Pancreas (tissue), 10 donors: Measurements from ENCODE around the gene MTUS2. TPM values are rescaled to one million over a fixed set of nuclear protein-coding genes. Genes with fewer than 3 reads are reported as not detected.

Experiments used
- ATAC-seq, 4 donors: fragments of 200-7000 bp; cut with Tn5 transposase; one replicate each; pipeline versions ENCODE4 v1.8.0 to v1.9.1; 2020; ENCODE audit warnings: mild to moderate bottlenecking in 4 of 4, moderate library complexity in 4 of 4
- DNase-seq, 6 donors: peaks; one replicate each; pipeline ENCODE4 v3.0.0-alpha.2; 2020
- FAIRE-seq: peaks from 2 replicates; lab custom pipeline; 2012; peaks lifted over from hg19 to GRCh38; lab: Jason Lieb, UNC
- H3K27ac ChIP-seq, 4 donors: fragments of 200-600 bp; sonication (generic); 1 replicate in 3 of 4; 2 replicates in 1 of 4; pipeline versions ENCODE4 v1.5.0 to v1.8.0; 2020
- H3K27me3 ChIP-seq, 4 donors: fragments of 200-600 bp; one replicate each; pipeline ENCODE4 v1.8.0; 2021
- H3K36me3 ChIP-seq, 3 donors: fragments of 200-600 bp; sonication (generic) in 1 of 3; one replicate each; pipeline versions ENCODE4 v1.5.0 to v1.8.0; 2020 to 2021
- H3K4me1 ChIP-seq, 3 donors: fragments of 200-600 bp; one replicate each; pipeline ENCODE4 v1.8.0; 2021
- H3K4me3 ChIP-seq, 4 donors: fragments of 200-600 bp; sonication (generic) in 2 of 4; one replicate each; pipeline versions ENCODE4 v1.5.0 to v1.8.0; 2020 to 2021
- H3K9me3 ChIP-seq, 4 donors: fragments of 200-600 bp; one replicate each; pipeline ENCODE4 v1.8.0; 2021
- WGBS, 2 donors: extraction: QIAGEN DNeasy Blood & Tissue Kit; methylation state at CpG; one replicate each; pipeline ENCODE4 v1.1.7; 2013; 5-methylcytosine and 5-hydroxymethylcytosine counted together
- intact Hi-C, 3 donors: fragments of 100-400 bp; cut with DNase I; formaldehyde crosslinking; loops; one replicate each; pipeline versions ENCODE4 v1.11.1 to v1.14.2; 2022
- polyA plus RNA-seq, 2 donors: library from polyadenylated mRNA; stranded (reverse); fragments of 200-250 nt; gene quantifications; one replicate each; pipeline ENCODE4 v1.2.3, GENCODE V29; 2013
- total RNA-seq, 6 donors: library from RNA; stranded (reverse); fragmentation: NEBNext Ultra II Directional in 4 of 6; extraction: Animal tissue kit (Norgen Biotek cat#: 25700) in 4 of 6; gene quantifications; one replicate each; pipeline versions ENCODE4 v1.2.1 to v1.2.4, GENCODE V29; 2021 to 2023
- TF ChIP-seq, protein P1 (sequence below), 4 donors: fragments of 200-600 bp; sonication (generic) in 3 of 4; IDR thresholded peaks; one replicate each; pipeline versions ENCODE4 v1.5.0 to v1.8.0; 2021; ENCODE audit warnings: antibody characterized with exemption in 4 of 4
- donor health status: healthy with polysubstance abuse.
- donor health status: DM: no; HTN: no; CAD: no; lungs with moderate emphysema.
- donor health status: DM: no; HTN: no; CAD: no.
- donor health status: control.
- donor health status: control.
- donor health status: Bipolar disorder and iron deficiency.
- donor health status: DM: yes; HTN: yes; CAD: no.
- donor health status: DM: no; HTN: no; CAD: no.
- donor health status: DM: no; HTN: no; CAD: no.
- donor health status: DM: yes; HTN: yes; CAD: no.

Gene MTUS2
- total and polyA plus RNA-seq, 8 donors = 2.2 to 9.0 (median 4.8) TPM

DNA sequence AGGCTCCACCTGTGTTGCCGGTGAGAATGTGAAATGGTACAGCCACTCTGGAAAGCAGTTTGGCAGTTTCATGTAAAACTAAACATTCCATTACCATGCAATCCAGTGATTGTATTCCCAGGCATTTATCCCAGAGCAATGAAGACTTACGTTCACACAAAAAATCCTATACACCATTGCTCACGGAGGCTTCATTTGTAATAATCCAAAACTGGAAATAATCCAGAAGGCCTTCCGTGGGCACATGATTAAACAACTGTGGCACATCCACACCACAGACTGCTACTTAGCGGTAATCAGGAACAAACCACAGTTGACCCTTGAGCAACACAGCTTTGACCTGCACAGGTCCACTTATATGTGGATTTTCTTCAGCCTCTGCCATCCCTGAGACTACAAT, 339.7 kb downstream of the MTUS2 start:
- H3K4me1 ChIP-seq = no peaks in the 10 kb centered on the region
- H3K27ac ChIP-seq = no peak overlapping the region
- no peak for ATAC-seq
- no peak for FAIRE-seq
- TF ChIP-seq, protein P1, sequence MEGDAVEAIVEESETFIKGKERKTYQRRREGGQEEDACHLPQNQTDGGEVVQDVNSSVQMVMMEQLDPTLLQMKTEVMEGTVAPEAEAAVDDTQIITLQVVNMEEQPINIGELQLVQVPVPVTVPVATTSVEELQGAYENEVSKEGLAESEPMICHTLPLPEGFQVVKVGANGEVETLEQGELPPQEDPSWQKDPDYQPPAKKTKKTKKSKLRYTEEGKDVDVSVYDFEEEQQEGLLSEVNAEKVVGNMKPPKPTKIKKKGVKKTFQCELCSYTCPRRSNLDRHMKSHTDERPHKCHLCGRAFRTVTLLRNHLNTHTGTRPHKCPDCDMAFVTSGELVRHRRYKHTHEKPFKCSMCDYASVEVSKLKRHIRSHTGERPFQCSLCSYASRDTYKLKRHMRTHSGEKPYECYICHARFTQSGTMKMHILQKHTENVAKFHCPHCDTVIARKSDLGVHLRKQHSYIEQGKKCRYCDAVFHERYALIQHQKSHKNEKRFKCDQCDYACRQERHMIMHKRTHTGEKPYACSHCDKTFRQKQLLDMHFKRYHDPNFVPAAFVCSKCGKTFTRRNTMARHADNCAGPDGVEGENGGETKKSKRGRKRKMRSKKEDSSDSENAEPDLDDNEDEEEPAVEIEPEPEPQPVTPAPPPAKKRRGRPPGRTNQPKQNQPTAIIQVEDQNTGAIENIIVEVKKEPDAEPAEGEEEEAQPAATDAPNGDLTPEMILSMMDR (IDR thresholded peaks at IDR 0.05) = no peak
- H3K4me3 ChIP-seq = no peak overlapping the region
- intact Hi-C loops = no loop called here
- 81 to 88% methylated on average over 5 of the region's 5 CpGs for WGBS, 2 donors
- no peaks in the 10 kb centered on the region for H3K9me3 ChIP-seq
- no peak for DNase-seq
- no peaks in the 10 kb centered on the region for H3K27me3 ChIP-seq
- no peaks in the 10 kb centered on the region for H3K36me3 ChIP-seq

DNA sequence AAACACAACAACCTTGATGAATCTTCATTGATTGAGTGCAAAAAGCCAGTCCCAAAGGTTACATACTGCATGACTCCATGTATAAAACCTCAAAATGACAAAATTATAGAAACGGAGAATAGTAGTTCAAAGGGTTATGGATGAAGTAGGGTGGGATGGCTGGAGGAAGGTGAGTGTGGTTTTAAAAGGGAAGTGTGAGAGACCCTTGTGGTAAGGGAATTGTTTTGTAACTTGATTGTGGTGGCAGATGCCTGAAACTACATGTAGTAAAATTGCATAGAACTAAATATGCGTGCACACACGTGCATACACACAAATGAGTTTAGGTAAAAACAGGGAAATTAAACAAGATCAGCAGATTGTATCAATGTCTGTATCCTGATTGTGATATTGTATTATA, 340.7 kb downstream of the MTUS2 start:
- Histone ChIP-seq H3K27me3 (no peaks in the 10 kb centered on the region), H3K36me3 (no peaks in the 10 kb centered on the region), H3K4me3 (no peak overlapping the region), H3K27ac (no peak overlapping the region), H3K4me1 (no peaks in the 10 kb centered on the region), H3K9me3 (no peaks in the 10 kb centered on the region)
- intact Hi-C loops = no loop called here
- no peak for DNase-seq
- no peak for FAIRE-seq
- ATAC-seq = no peak
- TF ChIP-seq, protein P1 (IDR thresholded peaks at IDR 0.05) = no peak
- 68 to 70% methylated on average over 3 of the region's 3 CpGs for WGBS, 2 donors

DNA sequence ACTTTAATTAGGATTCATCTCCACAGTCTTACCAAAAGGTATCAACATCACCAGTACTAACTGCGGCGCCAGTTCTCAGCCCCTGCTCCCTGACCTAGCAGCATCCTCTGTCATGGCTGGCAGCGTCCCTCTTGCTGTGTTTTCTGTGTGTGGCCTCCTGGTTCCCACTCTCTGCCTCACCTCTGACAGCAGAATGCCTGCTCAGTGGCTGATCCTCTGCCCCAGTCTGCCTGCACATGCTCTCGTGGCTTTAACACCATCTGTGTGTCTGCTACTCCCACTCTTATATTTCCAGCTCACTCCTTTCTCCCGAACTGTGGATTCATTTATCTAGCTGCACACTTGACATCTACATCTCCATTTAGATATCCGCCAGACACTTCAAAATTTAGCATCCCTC, 341.5 kb downstream of the MTUS2 start:
- FAIRE-seq (no peak), ATAC-seq (no peak), DNase-seq (no peak)
- intact Hi-C loops = no loop called here
- Histone ChIP-seq H3K36me3 (no peaks in the 10 kb centered on the region), H3K27ac (no peak overlapping the region), H3K27me3 (no peaks in the 10 kb centered on the region), H3K4me3 (no peak overlapping the region), H3K4me1 (no peaks in the 10 kb centered on the region), H3K9me3 (no peaks in the 10 kb centered on the region)
- 59 to 60% methylated on average over 6 of the region's 6 CpGs for WGBS, 2 donors
- TF ChIP-seq, protein P1 (IDR thresholded peaks at IDR 0.05) = no peak

DNA sequence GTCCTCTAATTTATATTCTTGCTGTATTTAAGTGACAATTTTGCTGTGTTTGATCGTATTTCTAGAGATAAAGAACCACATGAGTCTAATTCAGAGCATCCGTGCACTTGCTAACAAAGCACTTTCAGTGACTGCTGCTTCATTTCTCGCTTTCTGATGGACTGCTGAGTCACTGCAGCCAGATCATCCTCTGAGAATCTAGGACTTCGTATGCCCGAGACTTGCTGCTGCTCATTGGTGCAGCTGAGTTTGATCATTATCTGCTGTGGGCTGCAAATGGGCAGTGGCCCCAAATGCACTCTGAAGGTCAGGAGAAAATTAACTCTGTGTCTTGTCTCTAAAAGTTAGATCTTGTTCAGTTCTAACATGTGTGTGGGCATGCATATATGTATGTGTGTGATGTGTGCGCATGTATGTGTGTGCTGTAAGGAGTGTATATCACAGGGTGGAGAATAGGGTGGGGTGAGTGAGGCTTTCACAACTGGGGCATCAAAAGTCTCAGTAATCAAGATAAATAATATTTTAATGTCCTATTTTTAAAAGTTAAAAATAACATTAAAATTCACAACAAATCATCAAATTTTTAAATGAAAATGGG, 342.6 kb downstream of the MTUS2 start:
- no peak for FAIRE-seq
- intact Hi-C loops = no loop called here
- no peak for DNase-seq
- WGBS, 2 donors = 42 to 48% methylated on average over 6 of the region's 6 CpGs
- H3K27ac ChIP-seq = no peak overlapping the region
- no peaks in the 10 kb centered on the region for H3K9me3 ChIP-seq
- ATAC-seq = no peak
- no peaks in the 10 kb centered on the region for H3K4me1 ChIP-seq
- H3K36me3 ChIP-seq = no peaks in the 10 kb centered on the region
- TF ChIP-seq, protein P1 (IDR thresholded peaks at IDR 0.05) = no peak
- H3K4me3 ChIP-seq = no peak overlapping the region
- no peaks in the 10 kb centered on the region for H3K27me3 ChIP-seq

DNA sequence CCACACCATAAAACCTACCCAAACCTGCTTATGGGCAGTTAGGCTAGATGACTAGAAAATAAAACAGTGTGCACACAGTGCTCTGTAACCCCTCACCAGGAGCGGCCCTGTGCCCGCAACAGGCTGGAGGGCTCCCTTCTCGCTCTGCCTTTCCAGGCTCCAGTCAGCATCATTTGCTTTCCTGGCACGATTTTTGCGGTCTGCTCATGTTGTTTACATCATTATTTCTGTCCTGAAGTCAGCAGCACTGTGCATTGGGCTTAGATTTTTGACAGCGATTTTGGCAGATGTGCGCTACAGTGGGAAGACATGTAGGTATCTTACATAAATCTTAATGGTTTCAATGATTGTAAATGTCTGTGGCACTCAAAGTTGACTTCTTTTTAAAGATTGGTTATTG, 344.0 kb downstream of the MTUS2 start:
- Histone ChIP-seq H3K27ac (no peak overlapping the region), H3K4me3 (no peak overlapping the region), H3K36me3 (no peaks in the 10 kb centered on the region), H3K4me1 (no peaks in the 10 kb centered on the region), H3K27me3 (no peaks in the 10 kb centered on the region), H3K9me3 (no peaks in the 10 kb centered on the region)
- ATAC-seq (no peak), DNase-seq (no peak), FAIRE-seq (no peak)
- 81 to 92% methylated on average over 7 of the region's 7 CpGs for WGBS, 2 donors
- TF ChIP-seq, protein P1 (IDR thresholded peaks at IDR 0.05) = no peak
- intact Hi-C loops = no loop called here
